NCI-H345 (cell line): Measurements from ENCODE around the gene BLOC1S6.

Experiments
- DNase-seq: peaks from one replicate; lab custom pipeline; 2025; lab: John Stamatoyannopoulos, UW

Gene BLOC1S6

GRCh38 chr15:45588219-45588875 lies 1.2 kb downstream of the BLOC1S6 start:
- no peak for DNase-seq

- no peak for DNase-seq
Observed at GRCh38 chr15:45589256-45589655, 2.1 kb downstream of the BLOC1S6 start.

GRCh38 chr15:45594319-45594718 lies 7.1 kb downstream of the BLOC1S6 start:
- no peak for DNase-seq

GRCh38 chr15:45594835-45595530 lies 7.8 kb downstream of the BLOC1S6 start:
- DNase-seq: no peak

- DNase-seq: no peak
Observed at GRCh38 chr15:45603881-45604280, 16.7 kb downstream of the BLOC1S6 start.

- no peak for DNase-seq
Observed at GRCh38 chr15:45604326-45604725, 17.1 kb downstream of the BLOC1S6 start.

- DNase-seq: no peak
Observed at GRCh38 chr15:45606413-45606812, 19.2 kb downstream of the BLOC1S6 start.

- DNase-seq: no peak
Observed at GRCh38 chr15:45606841-45607240, 19.7 kb downstream of the BLOC1S6 start.

- no peak for DNase-seq
Observed at GRCh38 chr15:45611305-45611704, 24.1 kb downstream of the BLOC1S6 start.

- DNase-seq: no peak
Observed at GRCh38 chr15:45612790-45613415, 25.7 kb downstream of the BLOC1S6 start.

GRCh38 chr15:45616901-45617323 lies 29.7 kb downstream of the BLOC1S6 start:
- no peak for DNase-seq

GRCh38 chr15:45618813-45619212 lies 31.6 kb downstream of the BLOC1S6 start:
- peak; percentile 53 for DNase-seq

- DNase-seq: no peak
Observed at GRCh38 chr15:45628136-45628535, 41.0 kb downstream of the BLOC1S6 start.

GRCh38 chr15:45630917-45631691 lies 43.9 kb downstream of the BLOC1S6 start:
- no peak for DNase-seq

GRCh38 chr15:45631776-45632175 lies 44.6 kb downstream of the BLOC1S6 start:
- DNase-seq: no peak

GRCh38 chr15:45634432-45635190 lies 47.4 kb downstream of the BLOC1S6 start, which contains the start of gene SQOR:
SQOR (plus strand) TSS chr15:45635029; CDS start chr15:45658924, 23,895 bp downstream.
- DNase-seq: peak; percentile 54

GRCh38 chr15:45635191-45635638 lies 48.0 kb downstream of the BLOC1S6 start:
- peak; percentile 33 for DNase-seq

- DNase-seq: no peak
Observed at GRCh38 chr15:45635763-45636292, 48.6 kb downstream of the BLOC1S6 start.

- no peak for DNase-seq
Observed at GRCh38 chr15:45637141-45637540, 50.0 kb downstream of the BLOC1S6 start.

GRCh38 chr15:45637552-45638033 lies 50.4 kb downstream of the BLOC1S6 start:
- DNase-seq: no peak

GRCh38 chr15:45640616-45641015 lies 53.4 kb downstream of the BLOC1S6 start:
- no peak for DNase-seq
